Measurements from ENCODE around the gene HIPK3.

The HIPK3 gene

GRCh38 chr11:33268945-33269540 lies 11.9 kb downstream of the HIPK3 start:
- Mint-ChIP-seq H3K36me3 (no peaks in the 10 kb centered on the region), H3K27ac (no peak overlapping the region), H3K4me3 (no peak overlapping the region), H3K9me3 (no peaks in the 10 kb centered on the region), H3K4me1 (peaks cover 25% of the 10 kb centered on the region), H3K27me3 (no peaks in the 10 kb centered on the region)
- no peak for DNase-seq (ENCODE audit: low spot score in 2 of 2)
- no peak for ATAC-seq (ENCODE audit: low read depth)

GRCh38 chr11:33269822-33270221 lies 12.6 kb downstream of the HIPK3 start:
- no peaks in the 10 kb centered on the region for H3K36me3 Mint-ChIP-seq
- DNase-seq (ENCODE audit: low spot score in 2 of 2) = no peak
- H3K4me1 Mint-ChIP-seq = peaks cover 26% of the 10 kb centered on the region
- no peak overlapping the region for H3K27ac Mint-ChIP-seq
- H3K4me3 Mint-ChIP-seq = no peak overlapping the region
- H3K27me3 Mint-ChIP-seq = no peaks in the 10 kb centered on the region
- no peak for ATAC-seq (ENCODE audit: low read depth)
- H3K9me3 Mint-ChIP-seq = no peaks in the 10 kb centered on the region

- H3K9me3 Mint-ChIP-seq = no peaks in the 10 kb centered on the region
Observed at GRCh38 chr11:33271059-33271458, 13.9 kb downstream of the HIPK3 start.

GRCh38 chr11:33272338-33273107 lies 15.3 kb downstream of the HIPK3 start:
- Mint-ChIP-seq H3K4me1 (peaks cover 24% of the 10 kb centered on the region), H3K9me3 (no peaks in the 10 kb centered on the region), H3K27me3 (no peaks in the 10 kb centered on the region), H3K27ac (no peak overlapping the region), H3K36me3 (peaks cover 2% of the 10 kb centered on the region), H3K4me3 (no peak overlapping the region)
- ATAC-seq (ENCODE audit: low read depth) = no peak
- DNase-seq (ENCODE audit: low spot score in 2 of 2) = no peak

More at GRCh38 chr11:33271059-33271458, 13.9 kb downstream of the HIPK3 start:
- Mint-ChIP-seq H3K36me3 (no peaks in the 10 kb centered on the region), H3K4me3 (no peak overlapping the region), H3K27ac (no peak overlapping the region), H3K27me3 (no peaks in the 10 kb centered on the region), H3K4me1 (peaks cover 26% of the 10 kb centered on the region)
- DNase-seq (ENCODE audit: low spot score in 2 of 2) = no peak
- ATAC-seq (ENCODE audit: low read depth) = no peak

- H3K27ac Mint-ChIP-seq = no peak overlapping the region
- H3K27me3 Mint-ChIP-seq = no peaks in the 10 kb centered on the region
- no peak overlapping the region for H3K4me3 Mint-ChIP-seq
- ATAC-seq (ENCODE audit: low read depth) (no peak), DNase-seq (ENCODE audit: low spot score in 2 of 2) (no peak)
- no peaks in the 10 kb centered on the region for H3K9me3 Mint-ChIP-seq
- peaks cover 30% of the 10 kb centered on the region for H3K4me1 Mint-ChIP-seq
- peaks cover 5% of the 10 kb centered on the region for H3K36me3 Mint-ChIP-seq
Observed at GRCh38 chr11:33273656-33274055, 16.5 kb downstream of the HIPK3 start.

- ATAC-seq (ENCODE audit: low read depth) (no peak), DNase-seq (ENCODE audit: low spot score in 2 of 2) (no peak)
- H3K27ac Mint-ChIP-seq = no peak overlapping the region
- H3K9me3 Mint-ChIP-seq = no peaks in the 10 kb centered on the region
- H3K4me1 Mint-ChIP-seq = peaks cover 30% of the 10 kb centered on the region
- H3K4me3 Mint-ChIP-seq = no peak overlapping the region
- peaks cover 6% of the 10 kb centered on the region for H3K36me3 Mint-ChIP-seq
- H3K27me3 Mint-ChIP-seq = no peaks in the 10 kb centered on the region
Observed at GRCh38 chr11:33280411-33280810, 23.2 kb downstream of the HIPK3 start.

GRCh38 chr11:33281758-33282157 lies 24.6 kb downstream of the HIPK3 start:
- no peaks in the 10 kb centered on the region for H3K9me3 Mint-ChIP-seq
- H3K4me3 Mint-ChIP-seq = no peak overlapping the region
- H3K4me1 Mint-ChIP-seq = peaks cover 30% of the 10 kb centered on the region
- peaks cover 6% of the 10 kb centered on the region for H3K36me3 Mint-ChIP-seq
- H3K27me3 Mint-ChIP-seq = no peaks in the 10 kb centered on the region
- H3K27ac Mint-ChIP-seq = no peak overlapping the region
- ATAC-seq (ENCODE audit: low read depth) (no peak), DNase-seq (ENCODE audit: low spot score in 2 of 2) (no peak)

GRCh38 chr11:33284818-33285217 lies 27.6 kb downstream of the HIPK3 start:
- H3K4me1 Mint-ChIP-seq = peaks cover 20% of the 10 kb centered on the region
- no peaks in the 10 kb centered on the region for H3K27me3 Mint-ChIP-seq
- peaks cover 9% of the 10 kb centered on the region for H3K36me3 Mint-ChIP-seq
- no peaks in the 10 kb centered on the region for H3K9me3 Mint-ChIP-seq
- no peak overlapping the region for H3K4me3 Mint-ChIP-seq
- ATAC-seq (ENCODE audit: low read depth) = no peak
- H3K27ac Mint-ChIP-seq = no peak overlapping the region
- no peak for DNase-seq (ENCODE audit: low spot score in 2 of 2)

- ATAC-seq (ENCODE audit: low read depth) = no peak
- no peaks in the 10 kb centered on the region for H3K27me3 Mint-ChIP-seq
- no peak overlapping the region for H3K27ac Mint-ChIP-seq
- H3K4me1 Mint-ChIP-seq = peaks cover 9% of the 10 kb centered on the region
- H3K9me3 Mint-ChIP-seq = no peaks in the 10 kb centered on the region
- no peak overlapping the region for H3K4me3 Mint-ChIP-seq
- DNase-seq (ENCODE audit: low spot score in 2 of 2) = no peak
- H3K36me3 Mint-ChIP-seq = peaks cover 11% of the 10 kb centered on the region
Observed at GRCh38 chr11:33290319-33290718, 33.1 kb downstream of the HIPK3 start.

- DNase-seq (ENCODE audit: low spot score in 2 of 2) (no peak), ATAC-seq (ENCODE audit: low read depth) (no peak)
- peak overlapping the region; percentile 24 for H3K4me3 Mint-ChIP-seq
- H3K36me3 Mint-ChIP-seq = peaks cover 15% of the 10 kb centered on the region
- H3K9me3 Mint-ChIP-seq = no peaks in the 10 kb centered on the region
- no peaks in the 10 kb centered on the region for H3K27me3 Mint-ChIP-seq
- H3K27ac Mint-ChIP-seq = peak overlapping the region; percentile 75
- peaks cover 14% of the 10 kb centered on the region for H3K4me1 Mint-ChIP-seq
Observed at GRCh38 chr11:33291004-33291777, 34.0 kb downstream of the HIPK3 start.

- H3K27me3 Mint-ChIP-seq = no peaks in the 10 kb centered on the region
- DNase-seq (ENCODE audit: low spot score in 2 of 2) = no peak
- no peak for ATAC-seq (ENCODE audit: low read depth)
- H3K9me3 Mint-ChIP-seq = peaks cover 1% of the 10 kb centered on the region
- H3K4me1 Mint-ChIP-seq = peaks cover 14% of the 10 kb centered on the region
- peaks cover 14% of the 10 kb centered on the region for H3K36me3 Mint-ChIP-seq
- H3K27ac Mint-ChIP-seq = no peak overlapping the region
- no peak overlapping the region for H3K4me3 Mint-ChIP-seq
Observed at GRCh38 chr11:33292311-33292710, 35.1 kb downstream of the HIPK3 start.

GRCh38 chr11:33294224-33294623 lies 37.0 kb downstream of the HIPK3 start:
- ATAC-seq (ENCODE audit: low read depth) (no peak), DNase-seq (ENCODE audit: low spot score in 2 of 2) (no peak)
- Mint-ChIP-seq H3K4me3 (no peak overlapping the region), H3K36me3 (peaks cover 15% of the 10 kb centered on the region), H3K4me1 (peaks cover 18% of the 10 kb centered on the region), H3K9me3 (peaks cover 1% of the 10 kb centered on the region), H3K27ac (no peak overlapping the region), H3K27me3 (no peaks in the 10 kb centered on the region)

GRCh38 chr11:33294797-33295196 lies 37.6 kb downstream of the HIPK3 start:
- Mint-ChIP-seq H3K27me3 (no peaks in the 10 kb centered on the region), H3K27ac (no peak overlapping the region), H3K4me3 (no peak overlapping the region), H3K9me3 (peaks cover 1% of the 10 kb centered on the region), H3K36me3 (peaks cover 13% of the 10 kb centered on the region), H3K4me1 (peaks cover 16% of the 10 kb centered on the region)
- ATAC-seq (ENCODE audit: low read depth) (no peak), DNase-seq (ENCODE audit: low spot score in 2 of 2) (no peak)

- Mint-ChIP-seq H3K36me3 (peaks cover 20% of the 10 kb centered on the region), H3K27me3 (no peaks in the 10 kb centered on the region), H3K4me1 (peaks cover 11% of the 10 kb centered on the region), H3K27ac (no peak overlapping the region), H3K9me3 (peaks cover 1% of the 10 kb centered on the region), H3K4me3 (no peak overlapping the region)
- DNase-seq (ENCODE audit: low spot score in 2 of 2) (no peak), ATAC-seq (ENCODE audit: low read depth) (no peak)
Observed at GRCh38 chr11:33296695-33297094, 39.5 kb downstream of the HIPK3 start.

Measured in memory B cell (primary cell).